GOT3 (cell line): ENCODE measurements around the gene MTERF4.

Experiments
- DNase-seq: peaks from one replicate; lab custom pipeline; 2025; ENCODE audit warnings: mixed read lengths; lab: John Stamatoyannopoulos, UW

MTERF4 gene

GRCh38 chr2:241088376-241088775 is 13.7 kb downstream of the MTERF4 start:
- DNase-seq, result no peak

DNA sequence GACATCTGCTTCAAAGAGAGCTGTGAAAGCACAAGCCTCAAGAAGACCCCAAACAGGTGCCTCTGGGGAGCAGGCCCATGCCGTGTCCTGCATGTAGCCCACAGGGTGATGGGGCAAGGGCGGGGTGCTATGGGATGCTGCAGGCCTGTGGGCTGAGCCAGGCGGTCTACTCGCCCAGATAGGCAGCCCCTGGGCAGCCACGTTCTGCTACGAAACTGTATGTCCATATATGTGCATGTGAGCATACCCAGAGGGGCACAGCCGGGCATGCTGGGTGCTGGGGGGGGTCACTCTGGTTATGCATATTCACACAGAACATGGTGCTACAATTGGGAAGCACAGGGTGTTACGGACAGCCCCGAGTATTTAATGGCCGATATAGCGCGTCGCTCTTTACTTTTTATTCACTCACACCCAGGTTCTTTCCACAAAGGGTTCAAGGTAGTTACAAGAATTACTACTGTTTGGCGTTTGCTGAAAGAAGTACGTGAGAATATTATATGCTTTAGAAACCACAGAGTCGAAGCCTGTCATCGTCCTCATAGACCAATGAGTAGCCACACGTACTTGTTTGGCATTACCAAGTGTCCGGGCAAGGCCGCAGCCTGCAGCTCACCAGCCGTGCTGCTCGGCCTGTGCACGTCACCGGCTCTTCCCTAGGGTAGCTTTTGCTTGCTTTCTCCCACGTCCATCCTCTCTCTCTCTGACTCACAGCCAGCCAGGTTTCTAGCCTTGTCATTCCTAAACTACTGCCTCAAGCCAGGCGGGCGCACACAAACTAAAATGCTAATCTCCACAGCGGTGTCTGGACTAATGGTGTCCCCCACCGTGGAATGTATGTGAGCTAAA is 14.4 kb downstream of the MTERF4 start:
- no peak for DNase-seq

DNA sequence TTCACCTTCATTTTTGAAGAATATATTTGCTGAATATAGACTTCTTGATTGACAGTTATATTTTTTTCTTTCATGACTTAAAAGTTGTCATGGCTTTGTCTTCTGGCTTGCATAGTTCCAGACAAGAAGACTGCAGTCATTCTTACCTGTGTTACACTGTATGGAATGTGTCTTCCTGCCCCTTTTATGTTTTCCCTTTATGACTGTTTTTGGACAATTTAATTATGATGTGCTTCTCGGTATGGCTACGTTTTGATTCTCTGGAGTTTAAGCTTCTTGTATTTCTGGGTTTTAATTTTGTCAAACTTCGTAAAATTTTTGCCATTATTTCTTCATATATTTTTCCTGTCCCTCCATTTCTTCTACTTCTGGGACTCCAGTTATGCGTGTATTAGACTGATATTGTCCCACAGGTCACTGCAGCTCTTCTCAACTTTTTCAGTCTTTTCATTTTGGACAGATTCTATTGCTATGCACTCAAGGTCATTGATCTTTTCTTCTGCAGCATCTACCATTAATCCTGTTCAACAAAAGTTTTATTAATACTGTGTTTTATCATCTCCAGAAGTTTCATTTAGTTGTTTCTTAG is 17.1 kb downstream of the MTERF4 start:
- DNase-seq, result no peak

DNA sequence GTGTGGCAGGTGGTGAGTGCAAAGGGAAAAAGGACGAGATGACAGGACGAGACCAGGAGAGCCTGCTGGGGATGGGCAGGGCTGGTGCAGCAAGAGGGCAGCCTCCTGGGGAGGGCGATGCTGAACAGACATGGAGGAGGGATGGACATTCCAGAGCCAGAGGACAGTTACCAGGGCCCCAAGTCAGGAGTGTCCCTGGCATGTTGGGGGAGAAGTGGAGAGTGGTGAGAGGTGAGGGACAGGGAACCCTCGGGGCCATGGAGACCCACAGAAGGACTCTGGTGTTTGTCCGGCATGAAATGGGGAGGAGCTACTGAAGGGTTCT is 19.0 kb downstream of the MTERF4 start:
- DNase-seq, result no peak

DNA sequence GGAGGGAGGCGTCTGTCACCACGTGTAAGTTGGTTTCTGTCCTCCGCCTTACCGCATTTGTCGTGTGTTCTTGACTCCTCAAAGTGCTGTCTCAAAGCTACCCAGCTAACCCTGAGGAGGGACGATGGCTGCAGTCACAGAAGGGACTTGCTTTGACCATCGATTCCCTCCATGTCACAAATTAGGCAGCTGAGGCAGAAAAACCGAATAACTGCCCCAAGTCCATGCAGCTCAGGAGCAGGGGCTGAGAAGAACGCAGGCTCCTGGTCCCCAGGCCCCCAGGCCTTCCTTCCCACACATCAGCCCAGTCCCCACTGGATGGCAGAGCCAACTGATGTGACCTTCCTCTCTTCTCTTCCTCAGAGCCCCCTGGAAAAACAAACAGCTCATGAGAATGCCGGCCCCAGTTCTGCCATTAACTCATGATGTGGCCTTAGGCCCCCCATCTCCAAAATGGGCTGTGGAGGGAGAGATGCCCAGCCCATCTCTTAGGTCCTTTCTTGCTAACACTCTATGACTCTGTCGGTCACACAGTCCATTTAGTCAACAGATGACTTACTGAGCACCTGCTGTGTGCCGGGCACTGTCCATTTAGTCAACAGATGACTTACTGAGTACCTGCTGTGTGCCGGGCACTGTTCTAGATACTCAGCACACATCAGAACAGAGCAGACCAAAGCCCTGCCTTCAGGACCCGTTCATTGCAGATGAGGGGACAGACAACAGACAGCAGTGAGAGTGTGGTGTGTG is 19.6 kb downstream of the MTERF4 start:
- no peak for DNase-seq

DNA sequence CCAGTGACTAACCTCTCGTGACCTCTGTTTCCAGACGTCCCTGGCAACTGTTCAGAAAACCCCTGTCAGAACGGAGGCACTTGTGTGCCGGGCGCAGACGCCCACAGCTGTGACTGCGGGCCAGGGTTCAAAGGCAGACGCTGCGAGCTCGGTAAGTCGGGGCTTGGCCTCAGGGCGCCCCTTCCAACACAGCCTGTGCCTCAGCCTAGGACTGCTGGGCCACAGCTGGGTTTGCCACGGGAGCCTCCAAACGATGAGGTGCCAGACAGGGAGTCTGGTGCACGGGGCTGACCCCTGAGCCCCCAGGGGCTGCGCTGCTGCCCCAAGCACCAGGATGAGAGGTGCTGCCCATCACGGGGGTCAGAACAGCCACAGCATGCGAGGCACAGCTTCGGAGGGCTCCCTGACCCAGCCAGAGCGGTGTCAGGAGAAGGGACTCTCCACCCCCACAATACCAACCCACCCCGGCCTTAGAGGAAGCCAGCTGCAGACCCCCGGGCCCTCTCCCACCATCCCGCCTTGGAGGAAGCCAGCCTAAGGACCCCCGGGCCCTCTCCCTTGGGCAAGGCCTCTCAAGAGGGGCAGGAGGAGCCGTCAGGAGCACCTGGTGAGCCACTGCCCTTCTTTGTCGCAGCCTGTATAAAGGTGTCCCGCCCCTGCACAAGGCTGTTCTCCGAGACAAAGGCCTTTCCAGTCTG is 20.3 kb downstream of the MTERF4 start:
- no peak for DNase-seq

DNA sequence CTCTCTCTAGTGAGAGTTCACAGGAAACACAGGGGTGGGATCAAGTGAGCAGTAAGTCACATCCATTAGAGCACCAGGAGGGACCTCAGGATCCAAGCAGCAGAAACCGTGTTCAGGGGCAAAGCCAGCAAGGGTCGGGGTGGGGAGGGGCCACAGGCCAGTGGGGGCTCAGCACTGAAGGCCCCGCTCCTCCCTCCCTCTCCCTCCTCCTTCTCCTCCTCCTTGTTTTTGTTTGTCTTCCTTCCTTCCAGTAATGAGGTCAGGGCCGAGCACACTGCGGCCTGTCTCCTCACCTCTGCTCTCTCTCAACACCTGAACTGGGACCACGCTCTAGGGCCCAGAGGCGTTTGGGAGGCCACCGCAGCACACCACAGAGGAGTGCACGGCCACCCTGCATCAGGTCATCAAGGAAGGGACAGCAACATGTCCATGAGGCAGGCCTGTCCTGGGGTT is 20.9 kb downstream of the MTERF4 start:
- DNase-seq, result no peak

DNA sequence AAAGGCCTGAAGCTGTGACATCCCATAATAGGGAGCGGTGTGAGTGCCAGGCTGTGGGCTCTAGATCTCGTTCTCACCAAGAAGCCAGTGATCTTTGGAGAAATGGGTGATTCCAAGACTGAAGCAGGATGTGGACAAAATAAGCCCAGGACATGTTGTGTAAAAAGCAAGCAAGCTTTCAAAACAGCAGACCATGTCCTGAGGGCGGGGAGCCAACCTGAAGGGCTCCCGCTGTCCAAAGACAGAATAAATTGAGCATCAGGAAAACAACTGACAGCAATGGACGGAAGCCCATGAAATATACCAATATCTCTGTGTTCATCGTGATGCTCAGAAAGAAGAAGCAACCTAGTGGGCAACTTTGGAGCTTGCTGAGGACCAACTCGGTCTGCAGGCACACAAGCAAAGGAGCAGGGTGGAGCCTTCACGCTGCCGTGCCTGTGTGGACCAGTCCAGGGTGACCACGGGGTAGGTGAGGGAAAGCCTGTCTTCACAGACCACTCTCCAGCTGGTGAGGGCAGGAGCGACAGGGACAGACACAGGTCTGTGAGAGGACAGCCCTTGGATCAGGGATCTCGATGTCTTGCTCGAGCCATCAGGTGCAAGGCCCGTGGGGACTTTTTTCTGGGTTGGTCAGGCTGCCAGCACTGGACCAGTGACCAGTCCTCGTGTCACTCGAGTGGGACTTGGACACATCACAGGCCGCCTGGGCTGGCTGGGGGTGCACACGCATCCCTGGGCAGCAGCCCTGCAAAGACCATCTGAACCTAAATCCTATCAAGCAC is 21.5 kb downstream of the MTERF4 start:
- DNase-seq, result no peak

DNA sequence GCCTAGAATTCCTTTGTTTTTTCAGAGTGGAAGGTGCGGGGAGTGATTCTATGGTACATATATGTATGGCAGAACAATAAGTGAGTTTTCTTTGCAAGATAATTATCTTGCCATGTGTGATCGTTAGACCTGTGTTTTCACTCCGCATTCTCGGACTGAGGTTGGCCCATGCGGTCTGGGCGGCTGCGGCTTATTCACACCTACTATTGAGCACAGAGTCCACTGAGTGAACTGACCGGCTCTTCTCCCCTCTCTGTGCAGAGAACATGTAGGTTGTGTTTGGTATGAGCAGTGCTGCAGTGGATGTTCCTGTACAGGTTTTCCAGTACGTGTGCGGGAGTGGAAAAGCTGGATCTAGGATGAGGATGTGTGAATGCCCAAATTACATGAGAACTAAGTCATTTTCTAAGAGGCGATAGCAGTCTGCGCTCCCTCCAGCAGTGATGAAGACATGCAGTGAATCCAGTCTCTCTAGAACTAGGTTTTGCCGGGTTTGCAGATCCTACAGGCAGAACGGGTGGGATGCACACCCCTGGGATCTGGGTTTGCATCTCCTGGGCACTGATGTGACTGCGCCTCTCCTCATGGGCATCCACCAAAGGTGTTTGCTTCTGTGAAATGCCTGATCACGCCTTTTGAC is 27.1 kb downstream of the MTERF4 start:
- DNase-seq, result no peak

DNA sequence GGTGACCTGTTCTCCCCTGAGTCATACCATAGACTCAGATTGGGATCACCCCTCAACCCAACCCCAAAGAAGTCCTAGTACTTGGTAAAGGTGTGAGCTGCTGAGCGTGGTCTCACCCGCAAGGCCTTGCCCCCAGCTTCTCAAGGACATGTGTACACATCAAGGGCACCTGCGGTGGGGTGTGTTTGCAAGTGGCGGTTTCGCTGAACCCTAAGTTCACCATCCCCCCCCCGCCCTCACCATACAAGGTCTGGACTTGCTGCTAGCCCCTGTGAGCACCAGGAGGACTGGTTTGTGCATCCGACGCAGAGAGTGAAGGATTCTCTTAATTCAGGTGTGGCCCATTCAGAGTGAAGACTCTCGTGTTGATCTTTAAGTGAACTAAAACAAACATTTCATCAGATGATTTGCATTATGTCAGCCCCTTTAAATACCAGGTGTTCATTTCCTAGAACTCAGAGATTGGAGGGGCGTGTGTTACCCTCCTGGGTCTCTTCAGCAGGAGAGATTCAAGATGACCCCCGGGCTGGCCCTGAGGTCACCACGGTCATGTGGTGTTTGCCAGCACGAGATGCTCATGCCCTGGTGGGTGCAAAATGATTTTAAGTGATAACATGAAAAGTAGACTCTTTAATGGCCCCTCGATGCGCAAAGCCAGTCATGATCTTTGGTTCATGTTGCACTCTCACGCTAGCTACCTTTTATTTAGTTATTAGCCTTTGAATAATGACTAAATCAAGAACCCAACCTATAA is 27.8 kb downstream of the MTERF4 start:
- no peak for DNase-seq

DNA sequence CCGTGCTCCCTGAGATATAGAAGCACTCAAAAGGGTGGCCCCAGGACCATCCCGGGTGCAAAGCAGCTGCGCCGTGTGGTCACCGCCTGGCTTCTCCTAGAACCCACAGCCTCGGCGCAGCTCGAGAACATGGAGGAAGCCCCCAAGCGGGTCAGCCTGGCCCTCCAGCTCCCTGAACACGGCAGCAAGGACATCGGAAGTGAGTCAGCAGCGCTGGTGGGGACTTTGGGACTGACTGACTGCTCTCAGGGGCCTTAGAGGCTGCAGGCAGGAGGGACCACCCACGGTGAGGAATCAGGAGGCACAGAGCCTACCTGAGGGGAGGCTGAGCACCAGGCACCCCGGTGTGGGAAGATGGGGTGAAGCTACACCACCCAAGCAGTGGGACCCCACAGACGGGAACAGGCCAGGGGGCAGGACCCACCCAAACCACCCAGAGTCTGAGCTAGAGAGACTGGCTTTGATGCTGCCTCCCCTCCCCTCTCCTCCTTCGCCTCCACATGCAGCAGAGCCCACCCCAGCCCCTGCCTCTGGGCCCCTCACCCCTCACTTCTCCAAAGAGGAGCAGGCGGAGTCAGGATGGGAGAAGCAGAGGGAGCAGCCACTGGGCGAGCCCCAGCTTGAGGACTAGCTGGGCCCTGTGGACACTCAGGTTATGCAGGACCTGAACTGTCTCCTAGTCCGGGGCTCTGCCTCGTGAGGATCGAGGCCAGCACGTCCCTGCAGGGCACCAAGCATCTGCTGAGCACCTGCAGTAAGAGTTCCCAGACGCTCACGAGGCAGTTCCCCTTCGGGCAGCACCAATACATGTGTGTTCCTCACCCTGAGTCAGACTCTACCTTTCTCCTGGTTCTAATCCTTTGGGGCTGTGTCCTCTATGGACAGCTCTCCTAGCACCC is 28.7 kb downstream of the MTERF4 start:
- no peak for DNase-seq

- no peak for DNase-seq
These were observed 29.4 kb downstream of the MTERF4 start for GRCh38 chr2:241072553-241073165.

DNA sequence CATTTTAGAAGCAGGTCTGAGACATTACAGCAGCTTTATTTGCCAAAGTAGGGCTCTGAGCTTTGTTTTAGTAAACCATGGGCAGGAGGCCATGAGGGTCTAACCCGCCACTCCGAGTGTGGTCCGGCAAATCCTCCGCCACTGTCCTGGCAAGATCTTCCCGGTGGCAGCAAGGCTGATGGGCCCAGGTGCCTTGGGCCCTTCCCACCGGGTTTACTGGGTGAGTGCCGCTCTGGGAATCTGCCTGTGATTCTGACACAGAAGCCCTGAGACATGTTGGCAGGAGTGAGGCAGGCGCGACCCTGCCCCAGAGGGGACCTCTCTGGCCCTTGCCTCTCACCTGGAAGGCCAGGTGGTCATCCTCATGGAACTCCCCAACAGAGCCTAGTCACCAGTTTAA is 29.9 kb downstream of the MTERF4 start:
- DNase-seq, result no peak

DNA sequence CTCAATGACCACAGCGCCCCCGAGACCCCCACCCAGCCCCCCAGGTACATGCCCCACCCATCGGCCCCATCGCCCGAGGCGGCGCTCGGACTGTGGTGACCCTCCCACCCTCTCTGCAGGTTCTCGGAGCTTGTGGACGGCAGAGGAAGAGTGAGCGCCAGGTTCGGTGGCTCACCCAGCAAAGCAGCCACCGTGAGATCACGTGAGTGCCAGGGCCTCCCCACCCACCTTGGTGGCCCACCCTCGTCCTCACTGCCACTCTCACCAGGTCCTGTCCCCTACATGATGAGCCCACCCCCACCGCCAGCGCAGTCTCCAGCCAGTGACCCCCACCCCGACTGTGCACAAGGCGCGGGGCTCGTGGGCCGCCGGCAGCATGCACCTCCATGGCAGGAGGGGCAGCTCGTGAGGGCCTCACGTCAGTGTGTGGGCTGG is 30.4 kb downstream of the MTERF4 start:
- no peak for DNase-seq

DNA sequence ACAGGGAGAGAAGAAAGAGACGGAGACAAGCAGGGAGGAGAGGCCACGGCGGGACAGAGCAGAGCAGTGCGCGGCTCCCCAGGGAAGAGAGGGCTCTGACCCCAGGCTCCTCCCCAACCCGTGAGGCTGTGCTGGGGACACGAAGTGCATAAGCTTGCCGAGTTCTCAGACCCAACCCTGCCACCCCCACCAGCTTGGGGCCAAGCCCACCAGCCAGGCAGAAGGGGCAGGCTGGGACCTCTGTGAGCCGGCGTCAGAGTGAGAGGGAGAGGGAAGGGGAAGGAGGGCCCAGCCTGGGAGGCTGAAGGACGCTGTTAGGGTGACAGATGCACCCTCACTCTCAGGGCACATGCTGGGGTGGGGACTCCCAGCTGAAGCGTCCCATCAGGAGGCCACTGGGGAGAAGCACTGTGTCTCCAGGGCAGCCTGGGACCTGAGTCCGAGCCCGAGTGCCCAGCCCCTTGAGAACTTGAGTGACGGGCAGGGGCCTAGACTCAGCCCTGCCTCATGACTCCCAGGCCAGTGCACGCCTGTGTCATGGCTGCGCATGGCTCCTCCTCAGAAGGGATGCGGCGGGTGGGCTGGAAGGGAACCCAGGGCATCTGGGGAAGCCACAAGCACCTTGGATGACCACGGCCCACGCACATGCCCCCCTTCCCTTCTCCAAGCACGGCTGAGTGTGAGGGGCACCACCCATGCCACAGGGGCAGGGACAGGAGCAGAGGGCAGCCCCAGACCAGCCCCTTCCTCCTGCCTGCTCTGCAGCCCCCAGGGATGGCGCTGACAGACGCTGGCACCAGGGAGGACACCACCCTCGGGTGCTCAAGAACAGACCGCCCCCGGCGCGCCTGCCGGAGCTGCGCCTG is 31.0 kb downstream of the MTERF4 start:
- no peak for DNase-seq

GRCh38 chr2:241070361-241070760 is 31.7 kb downstream of the MTERF4 start:
- DNase-seq, result no peak

DNA sequence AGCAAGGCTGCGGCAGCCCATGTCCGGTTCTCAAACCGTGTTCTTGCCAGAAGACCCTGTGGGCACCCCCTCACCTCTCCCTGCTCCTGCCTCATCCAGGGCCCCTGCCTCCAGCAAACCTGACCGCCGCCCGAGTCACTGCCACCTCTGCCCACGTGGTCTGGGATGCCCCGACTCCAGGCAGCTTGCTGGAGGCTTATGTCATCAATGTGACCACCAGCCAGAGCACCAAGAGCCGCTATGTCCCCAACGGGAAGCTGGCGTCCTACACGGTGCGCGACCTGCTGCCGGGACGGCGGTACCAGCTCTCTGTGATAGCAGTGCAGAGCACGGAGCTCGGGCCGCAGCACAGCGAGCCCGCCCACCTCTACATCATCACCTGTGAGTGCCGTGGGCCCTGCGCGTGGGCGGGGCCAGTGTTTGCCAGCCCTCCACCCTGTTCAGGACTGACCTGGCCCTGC is 32.2 kb downstream of the MTERF4 start:
- no peak for DNase-seq
